GM10847 (cell line): Measurements from ENCODE around the gene CAMK4.

ENCODE experiments used
- POLR2A ChIP-seq: IDR thresholded peaks from 2 replicates; pipeline ENCODE4 v1.6.1; 2011; ENCODE audit not compliant: insufficient read length; ENCODE audit errors: extremely low read depth

Gene CAMK4

DNA sequence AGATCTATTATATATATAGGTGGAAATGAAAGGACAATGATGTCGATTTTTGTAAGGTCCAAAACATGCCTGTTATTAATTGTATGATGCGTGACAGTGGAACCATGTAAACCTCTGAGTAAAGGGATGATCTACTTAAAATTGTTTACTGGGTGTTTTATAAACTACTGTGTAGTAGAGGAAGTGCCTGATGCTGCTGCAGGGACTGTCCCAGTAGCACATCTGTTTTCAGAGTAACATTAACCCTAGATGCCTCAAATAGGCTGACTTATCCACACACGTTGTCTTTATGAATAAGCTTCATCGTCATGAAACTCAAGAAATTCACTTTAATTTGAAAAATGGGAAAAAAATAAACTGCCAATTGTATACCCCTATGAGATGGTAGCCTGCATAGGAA lies 1.7 kb downstream of the CAMK4 start:
- no peak for TF ChIP-seq POLR2A

DNA sequence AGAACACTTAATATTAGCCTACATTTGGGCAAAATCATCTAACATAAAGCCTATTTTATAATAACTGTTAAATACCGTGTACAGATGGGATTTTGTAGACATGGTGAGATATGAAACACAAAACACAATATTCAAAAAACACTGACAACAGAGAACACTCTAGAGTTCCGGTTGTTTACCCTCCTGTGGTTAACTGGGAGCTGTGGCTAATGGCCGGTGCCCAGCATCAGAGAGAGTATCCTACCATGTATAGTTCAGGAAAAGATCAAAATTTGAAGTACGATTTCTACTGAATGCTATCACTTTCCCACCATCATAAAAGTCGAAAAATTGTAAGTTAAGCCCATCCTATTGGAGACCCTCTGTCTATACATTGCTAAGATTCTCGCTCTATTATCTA lies 2.4 kb downstream of the CAMK4 start:
- no peak for TF ChIP-seq POLR2A

DNA sequence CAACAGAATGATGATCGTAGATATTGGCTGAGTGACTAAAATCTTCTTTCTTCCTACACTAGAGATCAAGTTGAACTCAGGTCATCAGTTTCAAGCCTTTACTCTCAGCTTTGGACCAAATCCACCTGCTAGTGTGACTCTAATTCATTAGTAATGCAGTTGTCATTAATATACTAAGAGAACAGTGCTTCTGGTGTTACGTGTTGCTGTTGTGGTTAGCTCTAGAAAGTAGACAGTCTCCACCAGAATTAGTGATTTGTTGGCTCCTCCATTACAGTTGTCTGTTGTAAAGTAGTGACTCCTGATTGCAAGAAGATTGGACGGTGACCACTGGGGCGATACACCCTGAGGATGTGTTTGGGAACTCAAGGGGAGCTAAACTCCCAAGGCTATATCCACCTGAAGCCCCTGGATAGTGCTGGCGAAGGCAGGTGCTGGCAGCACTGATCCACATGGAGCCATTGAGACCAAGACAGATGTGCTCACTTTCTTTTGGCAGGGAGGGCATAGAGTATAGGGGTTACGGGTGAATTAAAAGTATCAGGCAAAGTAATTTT lies 3.1 kb downstream of the CAMK4 start:
- no peak for TF ChIP-seq POLR2A

DNA sequence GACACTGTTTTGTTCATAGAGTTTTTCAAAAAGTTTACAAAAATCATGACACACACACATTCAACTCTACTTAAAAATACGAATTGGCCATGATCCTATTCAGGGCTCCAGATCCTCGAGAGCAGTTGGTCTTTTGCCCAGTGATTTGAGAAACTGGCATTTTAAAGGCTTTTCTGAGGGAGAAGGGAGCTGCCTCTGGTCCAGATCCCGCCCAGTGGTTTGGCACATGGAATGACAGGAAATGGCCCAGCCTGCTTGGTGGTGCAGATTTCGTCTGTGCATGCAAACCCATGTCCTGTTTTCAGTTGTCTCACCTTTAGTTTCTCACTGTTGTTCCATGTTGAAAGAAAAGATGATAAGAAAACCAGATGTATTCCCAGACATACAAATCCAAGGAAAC lies 3.6 kb downstream of the CAMK4 start:
- TF ChIP-seq POLR2A = no peak

DNA sequence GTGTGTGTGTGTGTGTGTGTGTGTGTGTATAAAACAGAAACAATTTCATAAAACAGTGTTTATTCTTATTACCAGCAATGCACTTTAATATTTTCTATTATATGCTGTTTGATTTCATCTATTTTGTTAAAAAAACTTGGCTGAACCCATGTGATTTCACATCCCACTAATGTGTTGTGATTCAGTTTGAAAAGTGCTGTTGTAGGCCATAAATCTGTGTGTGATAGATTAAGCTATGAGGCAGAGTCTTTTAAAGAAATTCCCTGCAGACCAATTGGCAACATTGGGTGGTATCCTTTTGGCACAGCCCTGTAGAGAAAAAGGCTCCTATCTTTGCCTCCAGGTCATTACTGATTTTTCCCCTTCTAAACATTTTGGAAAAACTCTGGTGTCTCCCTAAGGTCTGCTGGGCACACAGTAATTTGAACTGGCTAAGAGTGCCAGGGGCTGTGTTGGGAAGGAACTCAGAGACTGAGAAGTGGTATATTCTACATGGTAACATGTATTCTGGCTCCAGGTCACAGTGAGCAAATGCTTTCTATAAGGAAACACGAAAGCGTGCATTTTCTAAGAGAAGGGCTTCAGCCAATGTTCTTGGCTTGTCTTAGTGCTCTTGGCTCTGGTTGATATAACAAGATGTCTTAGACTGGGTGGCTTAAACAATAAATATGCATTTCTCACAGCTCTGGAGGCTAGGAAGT lies 4.5 kb downstream of the CAMK4 start:
- no peak for TF ChIP-seq POLR2A

DNA sequence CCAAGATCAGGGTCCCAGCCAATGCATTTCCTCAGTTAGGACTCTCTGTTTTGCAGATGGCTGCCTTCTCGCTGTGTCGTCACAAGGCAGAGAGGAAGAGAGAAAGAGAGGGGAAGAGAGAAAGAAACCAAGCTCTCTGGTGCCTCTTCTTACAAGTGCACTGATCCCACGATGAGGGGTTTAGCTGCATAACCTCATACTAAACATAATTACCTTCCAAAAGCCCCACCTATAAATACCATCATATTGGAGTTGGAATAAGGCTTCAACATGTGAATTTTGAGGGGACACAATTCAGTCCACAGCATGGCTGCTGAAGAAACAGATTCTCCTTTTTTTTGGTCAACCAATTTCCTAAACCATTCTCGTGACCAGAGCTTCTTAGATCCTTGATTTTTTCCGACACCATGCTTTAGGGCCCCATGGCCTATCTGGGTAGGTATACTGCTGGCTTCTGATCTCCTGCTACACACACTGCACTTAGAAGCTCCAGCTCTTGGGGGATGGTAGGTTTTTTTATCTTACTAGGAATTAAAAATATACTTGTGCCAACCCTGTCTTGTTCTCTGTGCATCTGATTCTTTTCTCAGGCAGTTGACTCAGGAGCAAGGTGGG lies 5.1 kb downstream of the CAMK4 start:
- no peak for TF ChIP-seq POLR2A

DNA sequence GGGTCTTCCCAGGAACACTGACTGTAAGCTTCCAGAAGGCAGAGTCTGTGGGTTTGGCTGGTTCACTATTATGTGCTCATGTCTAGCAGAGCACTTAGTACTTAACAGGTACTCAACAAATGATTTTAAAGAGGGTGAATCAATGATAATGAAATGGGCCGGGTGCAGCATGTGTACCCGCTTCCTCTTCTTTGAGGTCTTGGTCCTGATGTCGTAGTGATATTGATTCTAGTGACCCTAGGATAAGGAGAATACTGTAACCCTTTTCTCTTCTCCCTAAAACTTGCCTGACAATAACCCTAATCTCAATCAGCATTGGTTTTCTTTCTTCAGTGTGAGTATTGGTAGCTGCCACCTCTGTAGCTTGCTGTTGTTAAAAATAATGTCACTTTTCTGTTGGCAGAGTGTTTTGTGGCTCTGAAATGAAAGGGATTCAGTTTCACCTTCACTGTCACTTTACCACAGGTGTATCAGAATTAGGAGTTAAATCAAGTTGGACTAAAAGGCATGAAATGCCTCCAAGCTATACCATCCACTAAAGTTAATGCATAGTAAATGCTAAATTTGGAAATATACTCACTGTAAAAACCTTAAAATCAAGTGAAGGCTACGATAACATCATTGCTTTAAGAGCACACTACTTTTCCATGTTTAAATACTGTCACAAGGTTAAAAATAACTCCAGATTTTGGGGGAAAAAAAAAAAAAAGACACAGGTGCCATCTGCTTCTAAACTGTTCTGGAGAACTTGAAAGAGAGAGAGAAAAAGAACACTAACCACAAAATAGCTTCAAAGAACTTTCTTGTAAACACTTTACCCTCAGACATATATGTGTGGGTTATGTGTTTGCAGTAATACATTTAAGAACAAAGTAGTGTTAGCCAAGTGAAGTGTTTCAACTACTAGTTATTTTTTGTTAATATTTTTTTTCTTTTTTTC lies 6.0 kb downstream of the CAMK4 start:
- no peak for TF ChIP-seq POLR2A

DNA sequence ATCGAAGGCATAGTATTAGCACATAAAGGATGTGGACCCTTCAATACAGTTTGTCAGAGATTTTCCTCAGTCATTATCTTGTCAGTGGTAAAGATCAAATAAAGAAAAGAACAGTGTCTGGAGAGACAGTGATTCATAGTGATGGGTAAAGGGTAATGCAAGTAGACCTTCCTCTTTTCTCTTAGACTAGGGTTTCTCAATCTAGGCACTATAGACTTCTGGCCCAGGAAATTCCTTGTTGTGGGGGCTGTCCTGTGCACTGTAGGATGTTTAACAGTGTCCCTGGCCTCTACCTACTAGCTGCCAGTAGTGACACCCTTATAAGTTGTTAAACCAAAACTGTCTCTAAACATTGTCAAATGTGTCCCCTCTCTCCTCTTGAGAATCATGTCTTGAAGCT lies 6.9 kb downstream of the CAMK4 start:
- TF ChIP-seq POLR2A = no peak

DNA sequence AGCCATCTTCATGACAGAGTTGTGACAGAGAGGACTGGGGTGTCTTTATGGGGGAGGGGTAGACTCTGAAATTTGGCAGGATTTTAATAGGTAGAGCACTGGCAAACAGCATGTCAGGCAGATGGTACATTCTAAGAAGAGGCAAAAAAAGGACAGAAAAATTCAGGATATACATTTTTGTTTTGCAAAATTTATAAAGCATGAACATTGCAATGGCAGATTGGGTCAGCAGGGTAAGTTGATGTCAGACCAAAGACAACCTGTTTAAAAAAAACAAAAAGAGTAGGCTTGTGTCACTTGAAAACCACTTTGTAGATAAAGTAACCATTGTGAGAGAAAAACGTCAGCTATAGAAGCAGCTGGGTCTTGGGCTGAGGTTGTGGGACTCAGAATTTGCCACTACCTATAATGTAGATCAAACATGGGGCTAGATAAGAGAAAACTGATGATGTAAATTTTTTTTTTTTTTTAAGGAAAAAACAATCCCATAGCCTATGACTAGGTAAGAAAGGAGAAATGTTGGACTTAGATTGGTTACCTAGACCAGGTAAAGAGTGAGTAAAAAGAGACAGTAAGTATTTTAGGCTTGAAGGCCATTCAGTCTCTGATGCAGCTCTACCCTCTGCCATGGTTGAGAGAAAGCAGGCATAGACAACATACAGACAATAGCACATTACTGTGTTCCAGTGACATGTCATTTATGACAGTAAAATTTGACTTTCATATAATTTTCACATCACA lies 8.3 kb downstream of the CAMK4 start:
- no peak for TF ChIP-seq POLR2A

DNA sequence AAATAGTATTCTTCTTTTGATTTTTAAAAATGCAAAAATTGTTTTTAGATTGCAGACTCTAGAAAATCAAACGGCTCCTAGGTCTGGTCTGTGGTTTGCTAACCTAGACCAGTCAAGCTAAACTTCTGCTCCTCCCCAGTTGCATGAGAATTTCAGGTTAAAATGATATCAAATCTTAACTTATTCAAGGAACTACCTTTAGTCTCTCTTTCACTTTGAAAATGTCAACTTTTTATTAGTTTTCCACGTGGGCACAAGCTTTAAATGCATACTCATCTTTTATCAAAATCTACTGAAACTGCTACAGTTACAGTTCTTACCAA lies 8.8 kb downstream of the CAMK4 start:
- TF ChIP-seq POLR2A = no peak

DNA sequence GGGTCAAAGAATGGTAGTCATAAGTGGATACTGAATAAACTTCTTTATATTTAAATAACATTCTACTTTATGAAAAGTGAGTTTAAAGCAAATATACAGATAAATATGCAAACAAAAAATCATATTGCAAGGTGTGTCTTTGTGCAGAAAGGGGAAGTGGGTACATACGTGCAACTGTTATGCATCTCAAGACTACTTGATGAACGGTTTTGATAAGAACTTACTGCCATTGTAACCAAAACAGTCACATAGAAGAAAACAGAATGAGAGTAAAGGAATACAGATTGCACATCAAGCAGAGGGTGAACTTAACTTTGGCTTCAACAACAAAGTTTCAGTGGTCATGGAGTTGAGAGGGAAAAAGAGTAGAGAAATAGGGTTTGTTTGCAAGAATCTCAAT lies 9.9 kb downstream of the CAMK4 start:
- TF ChIP-seq POLR2A = no peak

DNA sequence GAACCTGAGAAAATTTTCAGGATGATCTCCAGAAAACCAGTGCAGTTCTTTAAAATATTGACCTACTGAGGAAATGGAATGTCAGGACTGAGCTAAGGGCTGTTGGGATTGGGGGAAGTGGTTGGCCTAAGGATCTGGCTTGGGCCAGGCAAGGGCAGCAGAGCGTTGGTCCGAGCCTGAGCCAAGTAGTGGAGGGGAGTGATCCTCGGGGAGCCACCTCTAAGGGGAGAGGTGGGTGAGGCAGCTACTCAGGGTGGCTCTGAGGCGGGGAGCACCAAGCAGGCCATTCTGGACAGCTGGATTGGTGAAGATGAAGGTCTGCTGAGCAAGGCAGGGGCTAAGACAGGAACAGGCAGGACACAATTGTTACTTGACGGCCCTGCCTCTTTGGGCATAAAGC lies 11.5 kb downstream of the CAMK4 start:
- no peak for TF ChIP-seq POLR2A

DNA sequence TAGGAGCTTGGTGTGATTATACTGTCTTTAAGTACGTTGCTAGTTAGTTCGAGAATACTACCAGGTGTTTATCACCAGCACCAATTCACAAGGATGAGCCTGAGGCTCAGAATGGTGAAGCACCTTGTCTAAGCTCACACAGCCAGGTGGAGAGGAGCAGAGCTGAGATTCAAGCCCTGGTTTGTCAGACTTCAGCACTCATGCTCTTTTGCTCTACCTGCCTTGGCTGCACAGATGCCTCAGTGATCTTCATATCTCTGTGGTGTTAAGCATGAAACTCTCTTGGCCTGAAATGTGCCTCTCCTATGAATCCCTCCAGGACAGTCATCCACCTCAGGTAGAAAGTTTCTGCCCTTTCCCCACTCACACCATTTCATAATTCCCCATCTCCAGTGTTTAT lies 12.2 kb downstream of the CAMK4 start:
- no peak for TF ChIP-seq POLR2A

DNA sequence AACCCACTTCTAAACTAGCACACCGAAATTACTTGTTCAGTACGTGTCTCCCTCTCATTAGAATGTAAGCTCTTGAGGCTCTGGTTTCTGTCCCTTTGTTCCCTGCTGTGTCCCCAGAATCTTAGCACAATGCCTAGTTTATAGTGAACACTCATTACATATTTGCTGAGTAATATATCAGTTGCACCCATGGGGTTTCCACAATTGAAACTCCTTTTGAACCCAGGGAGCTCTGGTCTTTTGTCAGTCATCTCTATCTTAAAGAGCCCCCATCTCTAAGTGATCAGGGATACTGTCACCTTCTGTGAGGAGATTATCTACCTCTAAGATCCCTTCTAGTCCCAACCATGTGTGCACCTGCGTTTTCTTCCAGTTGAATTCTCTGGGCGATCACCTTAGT lies 12.8 kb downstream of the CAMK4 start:
- no peak for TF ChIP-seq POLR2A

DNA sequence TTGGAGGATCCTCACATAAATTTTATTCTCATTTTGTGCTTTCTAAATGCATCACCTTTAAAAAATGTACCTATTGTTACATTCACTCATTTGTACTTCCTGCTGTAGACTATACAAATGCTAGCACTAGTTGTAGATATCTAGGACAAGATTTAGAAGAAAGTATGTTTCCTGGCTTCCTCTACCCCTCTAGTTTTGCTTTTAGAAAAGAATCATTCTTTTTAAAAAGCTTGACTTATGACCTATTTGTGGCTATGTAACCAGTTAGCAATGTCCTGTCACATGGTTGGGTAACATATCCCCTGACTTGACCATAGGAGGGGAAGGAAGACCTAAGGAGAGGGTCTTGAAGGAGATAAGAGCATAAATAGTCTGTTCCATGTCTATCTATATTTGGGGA lies 13.3 kb downstream of the CAMK4 start:
- no peak for TF ChIP-seq POLR2A
